ENCODE measurements around the gene GANAB. TPM values are rescaled to one million over a fixed set of nuclear protein-coding genes. Genes with fewer than 3 reads are reported as not detected.

Gene GANAB
- total RNA-seq, 1 donor from 2014 or later = 359 TPM

DNA sequence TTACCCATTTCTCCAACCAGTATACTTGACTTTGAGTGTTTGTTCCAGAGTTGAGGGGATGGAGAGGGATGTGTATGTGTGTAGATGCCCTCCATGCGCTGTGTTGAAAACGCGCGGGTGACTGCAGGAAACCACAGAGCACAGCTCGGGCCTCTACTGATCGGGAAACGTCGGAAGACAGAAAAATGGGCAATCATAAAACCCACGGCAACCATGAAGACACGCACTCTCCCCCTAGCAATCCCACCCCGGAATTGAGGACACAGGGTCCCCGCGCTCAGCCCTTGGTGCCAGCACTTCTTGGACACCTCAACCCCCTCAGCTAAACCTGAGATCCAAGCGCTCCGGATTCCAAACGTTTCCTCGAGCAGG lies 24.8 kb upstream of the GANAB start:
- no peak for DNase-seq (ENCODE audit: low spot score)
- TF ChIP-seq, protein P1, sequence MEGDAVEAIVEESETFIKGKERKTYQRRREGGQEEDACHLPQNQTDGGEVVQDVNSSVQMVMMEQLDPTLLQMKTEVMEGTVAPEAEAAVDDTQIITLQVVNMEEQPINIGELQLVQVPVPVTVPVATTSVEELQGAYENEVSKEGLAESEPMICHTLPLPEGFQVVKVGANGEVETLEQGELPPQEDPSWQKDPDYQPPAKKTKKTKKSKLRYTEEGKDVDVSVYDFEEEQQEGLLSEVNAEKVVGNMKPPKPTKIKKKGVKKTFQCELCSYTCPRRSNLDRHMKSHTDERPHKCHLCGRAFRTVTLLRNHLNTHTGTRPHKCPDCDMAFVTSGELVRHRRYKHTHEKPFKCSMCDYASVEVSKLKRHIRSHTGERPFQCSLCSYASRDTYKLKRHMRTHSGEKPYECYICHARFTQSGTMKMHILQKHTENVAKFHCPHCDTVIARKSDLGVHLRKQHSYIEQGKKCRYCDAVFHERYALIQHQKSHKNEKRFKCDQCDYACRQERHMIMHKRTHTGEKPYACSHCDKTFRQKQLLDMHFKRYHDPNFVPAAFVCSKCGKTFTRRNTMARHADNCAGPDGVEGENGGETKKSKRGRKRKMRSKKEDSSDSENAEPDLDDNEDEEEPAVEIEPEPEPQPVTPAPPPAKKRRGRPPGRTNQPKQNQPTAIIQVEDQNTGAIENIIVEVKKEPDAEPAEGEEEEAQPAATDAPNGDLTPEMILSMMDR (IDR thresholded peaks at IDR 0.05) = no peak
- peaks cover 41% of the 10 kb centered on the region for H3K4me1 Mint-ChIP-seq (ENCODE audit: low read depth)
- H3K27ac Mint-ChIP-seq (ENCODE audit: unreplicated experiment) = peak overlapping the region; percentile 94
- peaks cover 6% of the 10 kb centered on the region for H3K36me3 Mint-ChIP-seq (ENCODE audit: low read depth)
- no peaks in the 10 kb centered on the region for H3K27me3 Mint-ChIP-seq (ENCODE audit: low read depth)
- H3K4me3 Mint-ChIP-seq (ENCODE audit: unreplicated experiment) = peak overlapping the region; percentile 95
- no peaks in the 10 kb centered on the region for H3K9me3 Mint-ChIP-seq (ENCODE audit: low read depth)

DNA sequence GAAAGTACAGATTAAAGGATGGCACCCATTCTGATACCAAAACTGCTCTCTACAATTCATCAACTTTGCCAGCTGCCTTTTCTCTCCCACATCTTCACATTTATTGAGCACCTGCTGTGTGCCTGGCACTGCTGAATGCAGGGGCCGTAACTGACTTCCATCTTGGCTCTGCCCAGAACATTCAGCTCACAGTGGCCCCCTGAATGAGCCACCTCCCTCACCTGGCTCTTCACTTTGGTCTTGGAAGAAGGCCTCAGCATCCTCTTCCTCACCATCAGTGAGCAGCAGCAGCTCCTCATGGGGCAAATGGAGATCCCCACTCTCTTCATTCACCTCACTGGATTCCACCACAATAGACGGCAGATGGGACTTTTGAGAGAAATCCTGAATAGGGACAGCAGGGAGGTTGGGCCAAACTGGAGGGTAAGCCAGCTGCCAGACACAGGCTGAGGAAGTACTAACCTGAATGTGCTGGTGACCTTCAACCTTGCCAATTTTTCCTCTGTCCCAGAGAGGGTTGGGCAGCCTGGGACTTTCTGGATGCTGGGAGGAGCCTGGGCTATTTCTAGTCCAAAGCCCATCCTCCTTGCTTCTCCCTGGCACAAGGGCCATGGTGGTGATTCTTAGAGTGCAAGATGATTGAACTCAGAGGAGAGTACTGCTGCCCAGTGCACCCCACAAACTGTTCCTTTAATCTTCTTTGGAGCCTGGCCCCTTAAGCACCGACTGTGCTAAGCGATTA lies 23.2 kb upstream of the GANAB start:
- H3K27me3 Mint-ChIP-seq (ENCODE audit: low read depth) = no peaks in the 10 kb centered on the region
- peak overlapping the region; percentile 77 for H3K27ac Mint-ChIP-seq (ENCODE audit: unreplicated experiment)
- H3K36me3 Mint-ChIP-seq (ENCODE audit: low read depth) = peaks cover 4% of the 10 kb centered on the region
- DNase-seq (ENCODE audit: low spot score) = no peak
- H3K9me3 Mint-ChIP-seq (ENCODE audit: low read depth) = no peaks in the 10 kb centered on the region
- TF ChIP-seq, protein P1 (IDR thresholded peaks at IDR 0.05) = no peak
- H3K4me1 Mint-ChIP-seq (ENCODE audit: low read depth) = peaks cover 47% of the 10 kb centered on the region
- no peak overlapping the region for H3K4me3 Mint-ChIP-seq (ENCODE audit: unreplicated experiment)

DNA sequence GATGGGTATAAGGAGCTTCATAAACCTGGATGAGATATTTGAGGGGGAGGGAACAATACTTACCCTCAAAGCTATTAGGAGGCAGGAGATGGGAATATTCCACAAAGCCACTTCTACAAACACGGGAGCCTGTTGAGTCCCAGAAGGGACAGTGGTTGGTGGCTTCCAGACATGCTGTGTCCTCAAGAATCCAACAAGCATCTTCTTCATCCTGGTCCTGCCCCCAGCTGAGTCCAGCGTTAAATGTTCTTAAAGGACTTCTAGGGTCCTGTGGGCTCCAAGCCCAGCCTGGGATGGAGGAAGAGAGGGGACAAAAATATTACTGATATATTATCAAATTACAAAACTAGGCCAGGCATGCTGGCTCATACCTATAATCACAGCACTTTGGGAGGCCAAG lies 21.0 kb upstream of the GANAB start:
- TF ChIP-seq, protein P1 (IDR thresholded peaks at IDR 0.05) = no peak
- H3K27ac Mint-ChIP-seq (ENCODE audit: unreplicated experiment) = peak overlapping the region; percentile 51
- no peaks in the 10 kb centered on the region for H3K9me3 Mint-ChIP-seq (ENCODE audit: low read depth)
- DNase-seq (ENCODE audit: low spot score) = no peak
- H3K4me3 Mint-ChIP-seq (ENCODE audit: unreplicated experiment) = no peak overlapping the region
- H3K27me3 Mint-ChIP-seq (ENCODE audit: low read depth) = no peaks in the 10 kb centered on the region
- peaks cover 7% of the 10 kb centered on the region for H3K36me3 Mint-ChIP-seq (ENCODE audit: low read depth)
- peaks cover 45% of the 10 kb centered on the region for H3K4me1 Mint-ChIP-seq (ENCODE audit: low read depth)

DNA sequence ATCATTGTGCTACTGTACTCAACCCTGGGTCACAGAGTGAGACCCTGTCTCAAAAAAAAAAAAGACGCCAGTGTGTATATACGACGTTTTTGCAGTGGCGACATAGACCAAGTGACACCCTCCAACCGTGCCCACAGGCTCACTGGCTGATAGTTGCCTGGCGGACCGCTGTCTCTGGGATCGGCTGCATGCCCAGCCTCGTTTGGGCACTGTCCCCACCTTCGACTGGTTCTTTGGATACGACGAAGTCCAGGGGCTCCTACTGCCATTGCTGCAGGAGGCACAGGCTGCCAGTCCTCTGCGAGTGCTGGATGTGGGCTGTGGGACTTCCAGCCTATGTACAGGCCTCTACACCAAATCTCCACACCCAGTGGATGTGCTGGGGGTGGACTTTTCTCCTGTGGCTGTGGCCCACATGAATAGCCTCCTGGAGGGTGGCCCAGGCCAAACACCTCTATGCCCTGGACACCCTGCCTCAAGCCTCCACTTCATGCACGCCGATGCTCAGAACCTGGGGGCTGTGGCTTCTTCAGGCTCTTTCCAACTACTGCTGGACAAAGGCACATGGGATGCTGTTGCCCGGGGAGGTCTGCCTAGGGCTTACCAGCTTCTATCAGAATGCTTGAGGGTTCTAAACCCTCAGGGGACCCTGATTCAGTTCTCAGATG lies 20.0 kb upstream of the GANAB start:
- peak overlapping the region; percentile 93 for H3K27ac Mint-ChIP-seq (ENCODE audit: unreplicated experiment)
- H3K36me3 Mint-ChIP-seq (ENCODE audit: low read depth) = peaks cover 7% of the 10 kb centered on the region

DNA sequence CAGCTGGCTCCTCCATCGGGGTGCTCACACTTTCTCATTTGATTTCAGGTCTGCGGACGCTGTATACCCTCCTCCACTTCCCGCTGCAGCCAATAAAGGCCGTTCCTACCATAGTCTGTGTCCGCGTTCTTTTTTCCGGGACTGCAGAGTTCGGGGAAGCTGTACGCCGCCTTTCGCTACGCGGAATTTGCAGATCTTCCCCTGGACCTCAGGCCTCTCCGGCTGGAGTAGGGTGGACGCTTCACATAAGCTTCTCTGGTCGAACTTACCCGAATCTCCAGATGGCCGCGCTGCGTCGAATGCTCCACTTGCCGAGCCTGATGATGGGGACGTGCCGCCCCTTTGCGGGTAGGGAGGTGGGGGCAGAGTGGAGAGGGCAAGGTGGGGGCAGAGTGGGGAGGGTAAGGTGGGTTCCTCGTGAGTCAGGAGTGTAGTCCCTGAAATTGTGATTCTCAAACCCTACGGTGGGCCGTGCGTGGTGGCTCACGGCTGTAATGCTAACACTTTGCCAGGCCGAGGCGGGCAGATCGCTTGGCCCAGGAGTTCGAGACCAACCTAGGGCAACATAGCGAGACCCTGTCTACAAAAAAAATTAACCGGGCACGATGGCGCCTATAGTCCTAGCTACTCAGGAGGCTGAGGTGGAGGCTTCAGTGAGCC lies 19.3 kb upstream of the GANAB start:
- peaks cover 7% of the 10 kb centered on the region for H3K36me3 Mint-ChIP-seq (ENCODE audit: low read depth)
- DNase-seq (ENCODE audit: low spot score) = no peak
- peaks cover 36% of the 10 kb centered on the region for H3K4me1 Mint-ChIP-seq (ENCODE audit: low read depth)
- H3K9me3 Mint-ChIP-seq (ENCODE audit: low read depth) = no peaks in the 10 kb centered on the region
- TF ChIP-seq, protein P1 (IDR thresholded peaks at IDR 0.05) = no peak
- no peaks in the 10 kb centered on the region for H3K27me3 Mint-ChIP-seq (ENCODE audit: low read depth)
- H3K27ac Mint-ChIP-seq (ENCODE audit: unreplicated experiment) = peak overlapping the region; percentile 93
- H3K4me3 Mint-ChIP-seq (ENCODE audit: unreplicated experiment) = peak overlapping the region; percentile 94

More for the DNA sequence above, 20.0 kb upstream of the GANAB start:
- Mint-ChIP-seq H3K27me3 (ENCODE audit: low read depth) (no peaks in the 10 kb centered on the region), H3K4me3 (ENCODE audit: unreplicated experiment) (peak overlapping the region; percentile 94), H3K4me1 (ENCODE audit: low read depth) (peaks cover 40% of the 10 kb centered on the region), H3K9me3 (ENCODE audit: low read depth) (no peaks in the 10 kb centered on the region)
- TF ChIP-seq, protein P1 (IDR thresholded peaks at IDR 0.05) = no peak
- no peak for DNase-seq (ENCODE audit: low spot score)
